Breast epithelium (tissue), 4 donors: ENCODE results near the gene RGS3. TPM values are rescaled to one million over a fixed set of nuclear protein-coding genes. Genes with fewer than 3 reads are reported as not detected.
"Not testable (repeated sequence)": the region's sequence is repeated elsewhere in the genome, so short reads cannot be mapped to it uniquely, and the experiment has no call there.

Experiments
- DNase-seq, 2 donors: peaks; one replicate each; pipeline ENCODE4 v3.0.0-alpha.2; 2019; ENCODE audit warnings: low spot score in 2 of 2
- H3K27ac ChIP-seq, 2 donors: fragments of 200-600 bp; sonication (generic) in 1 of 2; one replicate each; pipeline ENCODE4 v1.5.1; 2016 to 2019; ENCODE audit warnings: mild to moderate bottlenecking in 1 of 2
- H3K27me3 ChIP-seq, 2 donors: fragments of 200-600 bp; sonication (generic) in 1 of 2; one replicate each; pipeline versions ENCODE4 v1.5.1 to v1.6.0; 2017 to 2019; ENCODE audit warnings: control low read depth in 1 of 2, mild to moderate bottlenecking in 1 of 2
- H3K36me3 ChIP-seq: fragments of 200-600 bp; one replicate; pipeline ENCODE4 v1.5.1; 2019
- H3K4me1 ChIP-seq, 2 donors: fragments of 200-600 bp; sonication (generic); one replicate each; pipeline ENCODE4 v1.5.1; 2016 to 2019; ENCODE audit warnings: control low read depth in 1 of 2
- H3K4me3 ChIP-seq, 3 donors: fragments of 200-600 bp; sonication (generic); 1 replicate in 2 of 3; 2 replicates in 1 of 3; pipeline ENCODE4 v1.5.1; 2016 to 2019; ENCODE audit warnings: mild to moderate bottlenecking in 3 of 3, moderate library complexity in 2 of 3
- H3K9me3 ChIP-seq, 2 donors: fragments of 200-600 bp; sonication (generic) in 1 of 2; one replicate each; pipeline ENCODE4 v1.5.1; 2016 to 2019; ENCODE audit warnings: control low read depth in 1 of 2
- CTCF ChIP-seq, 3 donors: fragments of 450-650 bp; IDR thresholded peaks; one replicate each; pipeline ENCODE4 v1.5.1; 2016 to 2017; ENCODE audit warnings: antibody characterized with exemption in 3 of 3, mild to moderate bottlenecking in 3 of 3, moderate library complexity in 3 of 3
- POLR2A ChIP-seq: fragments of 450-650 bp; IDR thresholded peaks from one replicate; pipeline ENCODE4 v1.6.1; 2016; ENCODE audit warnings: antibody characterized with exemption, mild to moderate bottlenecking, moderate library complexity
- POLR2AphosphoS5 ChIP-seq, 3 donors: sonication (generic); formaldehyde crosslinking; IDR thresholded peaks; one replicate each; pipeline ENCODE4 v1.6.1; 2017; ENCODE audit warnings: antibody characterized with exemption in 3 of 3
- intact Hi-C: fragments of 100-400 bp; cut with DNase I; formaldehyde crosslinking; loops from one replicate; pipeline ENCODE4 v1.15.1; 2023; ENCODE audit warnings: low total_unique reads
- total RNA-seq, 3 donors: library from RNA; depleted of rRNA; stranded (reverse); fragments of >200 nt; gene quantifications; one replicate each; pipeline ENCODE4 v1.1.0, GENCODE V29; 2016

The RGS3 gene
- total RNA-seq, 3 donors from 2014 or later, result 31.7 to 49.0 (median 35.4) TPM

- Histone ChIP-seq H3K27me3 (no peaks in the 10 kb centered on the region), H3K36me3 (no peaks in the 10 kb centered on the region), H3K4me1 (no peaks in the 10 kb centered on the region), H3K27ac (no peak overlapping the region), H3K4me3 (no peak overlapping the region), H3K9me3 (no peaks in the 10 kb centered on the region)
- peak in 1 of 2 donors; percentile 6 for DNase-seq
- TF ChIP-seq CTCF (IDR thresholded peaks at IDR 0.05) (no peak), POLR2A (no peak), POLR2AphosphoS5 (IDR thresholded peaks at IDR 0.05) (no peak)
- intact Hi-C loops, result no loop called here
Observed at GRCh38 chr9:113635586-113635985, 172.1 kb downstream of the RGS3 start.

- H3K4me3 ChIP-seq, result no peak overlapping the region
- peak in 1 of 2 donors; percentile 48 for DNase-seq
- no peaks in the 10 kb centered on the region for H3K4me1 ChIP-seq
- TF ChIP-seq CTCF (IDR thresholded peaks at IDR 0.05), result no peak
- no peaks in the 10 kb centered on the region for H3K36me3 ChIP-seq
- intact Hi-C loops, result no loop called here
- H3K9me3 ChIP-seq, result no peaks in the 10 kb centered on the region
- no peak overlapping the region for H3K27ac ChIP-seq
- H3K27me3 ChIP-seq, result no peaks in the 10 kb centered on the region
Observed at GRCh38 chr9:113636165-113636564, 172.6 kb downstream of the RGS3 start.

GRCh38 chr9:113636693-113637092 lies 173.2 kb downstream of the RGS3 start:
- Histone ChIP-seq H3K27ac (no peak overlapping the region), H3K4me3 (no peak overlapping the region), H3K4me1 (no peaks in the 10 kb centered on the region), H3K36me3 (no peaks in the 10 kb centered on the region), H3K27me3 (no peaks in the 10 kb centered on the region), H3K9me3 (no peaks in the 10 kb centered on the region)
- intact Hi-C loops, result no loop called here
- TF ChIP-seq POLR2AphosphoS5 (IDR thresholded peaks at IDR 0.05) (no peak), CTCF (IDR thresholded peaks at IDR 0.05) (no peak), POLR2A (no peak)
- DNase-seq, result no peak

- Histone ChIP-seq H3K9me3 (no peaks in the 10 kb centered on the region), H3K27me3 (no peaks in the 10 kb centered on the region), H3K27ac (no peak overlapping the region), H3K4me3 (no peak overlapping the region), H3K36me3 (no peaks in the 10 kb centered on the region), H3K4me1 (no peaks in the 10 kb centered on the region)
- no peak for DNase-seq
- TF ChIP-seq CTCF (IDR thresholded peaks at IDR 0.05) (no peak), POLR2A (no peak), POLR2AphosphoS5 (IDR thresholded peaks at IDR 0.05) (no peak)
- intact Hi-C loops, result no loop called here
Observed at GRCh38 chr9:113638490-113638889, 175.0 kb downstream of the RGS3 start.

- intact Hi-C loops, result no loop called here
- H3K27ac ChIP-seq, result no peak overlapping the region
- H3K9me3 ChIP-seq, result no peaks in the 10 kb centered on the region
- no peak overlapping the region for H3K4me3 ChIP-seq
- TF ChIP-seq POLR2A (no peak), POLR2AphosphoS5 (IDR thresholded peaks at IDR 0.05) (no peak), CTCF (IDR thresholded peaks at IDR 0.05) (no peak)
- H3K36me3 ChIP-seq, result no peaks in the 10 kb centered on the region
- H3K4me1 ChIP-seq, result no peaks in the 10 kb centered on the region
- H3K27me3 ChIP-seq, result no peaks in the 10 kb centered on the region
- no peak for DNase-seq
Observed at GRCh38 chr9:113638897-113639296, 175.4 kb downstream of the RGS3 start.

- H3K27me3 ChIP-seq, intact Hi-C loops, H3K4me3 ChIP-seq, H3K27ac ChIP-seq, H3K36me3 ChIP-seq, H3K9me3 ChIP-seq, H3K4me1 ChIP-seq: not testable (repeated sequence)
- DNase-seq, result peak in 1 of 2 donors; percentile 14
Observed at GRCh38 chr9:113639411-113639970, 176.0 kb downstream of the RGS3 start.
